T-helper 1 cell treated with Interleukin-12 subunit alpha and Interleukin-12 subunit beta and Interleukin-4 antibody, amounts not matched to agents 30 ng/mL and 1 ng/mL, for 36 hours (primary cell): ENCODE data around the gene HUS1. TPM values are rescaled to one million over a fixed set of nuclear protein-coding genes. Genes with fewer than 3 reads are reported as not detected.
"Not testable (repeated sequence)": the region's sequence is repeated elsewhere in the genome, so short reads cannot be mapped to it uniquely, and the experiment has no call there.

Experiments
- intact Hi-C: fragments of 100-400 bp; cut with micrococcal nuclease; formaldehyde crosslinking; loops from one replicate; pipeline ENCODE4 v1.15.1; 2024
- total RNA-seq: library from RNA; stranded (reverse); gene quantifications from 2 replicates; pipeline ENCODE4 v1.2.3, GENCODE V29; 2022

HUS1 gene
- 35.9 and 38.8 TPM in 2 replicates for total RNA-seq

DNA sequence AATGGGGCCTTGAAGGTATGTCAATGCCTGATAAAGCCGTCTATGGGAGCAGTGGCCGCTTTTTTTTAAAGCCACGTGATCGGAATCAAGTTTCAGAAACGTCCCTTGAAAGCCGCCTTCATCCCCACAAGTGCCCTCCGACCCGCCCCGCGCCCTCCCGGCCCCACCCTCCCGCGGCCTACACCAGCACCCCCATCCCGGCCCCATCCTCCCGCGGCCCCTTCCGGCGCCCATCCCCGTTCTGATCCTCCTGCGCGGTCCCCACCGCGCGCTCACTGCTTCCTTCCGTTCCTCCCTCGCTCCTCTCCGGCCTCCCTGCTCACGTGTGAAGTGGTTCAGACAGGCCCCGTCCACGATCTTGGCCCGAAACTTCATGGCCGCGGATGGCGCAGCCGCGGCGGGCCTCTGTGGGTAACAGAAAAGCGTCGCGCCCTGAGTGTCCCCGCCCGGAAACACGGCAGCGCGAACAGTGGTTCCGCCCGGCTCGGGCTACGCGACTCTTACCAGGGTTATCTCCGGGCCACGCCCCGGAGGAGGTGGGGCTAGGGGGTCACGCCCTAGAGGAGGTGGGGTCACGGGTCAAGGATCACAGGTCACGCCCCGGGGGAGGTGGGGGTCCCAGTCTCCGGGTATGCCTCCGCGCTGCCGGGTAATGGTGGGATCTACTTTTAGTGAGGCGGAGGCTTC lies at the start of gene HUS1:
TSS of gene HUS1 (minus strand) at position 471 of the 687 bp plus-strand sequence. CDS start at position 375, 96 bp downstream.
- intact Hi-C loops: loop anchor here (1.0 kb wide), 6 partner anchors 12 to 131 kb away; partner anchors contain the start of genes C7orf57 and UPP1

DNA sequence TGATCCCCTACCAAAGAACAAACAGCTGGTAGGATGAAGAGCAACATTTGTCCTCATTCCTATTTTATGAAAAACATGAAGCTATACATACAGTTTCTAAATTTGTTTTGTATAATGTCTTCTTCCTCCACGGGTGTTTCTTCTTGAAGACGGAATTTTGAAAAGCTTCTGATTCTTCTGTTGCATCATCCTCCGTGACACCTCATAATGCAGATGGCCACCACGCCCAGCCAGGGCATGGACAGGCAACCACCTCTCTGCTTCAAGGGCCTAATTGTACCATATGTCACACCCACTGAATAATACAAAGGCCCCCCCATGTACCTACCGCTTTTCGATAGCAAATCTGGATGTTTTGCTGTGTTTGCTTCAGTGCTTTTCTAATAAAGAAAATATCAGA lies 49.5 kb upstream of the HUS1 start, which contains the start of gene SUN3:
TSS of gene SUN3 (minus strand) at position 170 of the 400 bp plus-strand sequence. CDS start at position 1, 169 bp downstream.
- intact Hi-C loops: loop anchor here (1.0 kb wide), 1 partner anchor 36 kb away; no protein-coding TSS in a partner anchor

DNA sequence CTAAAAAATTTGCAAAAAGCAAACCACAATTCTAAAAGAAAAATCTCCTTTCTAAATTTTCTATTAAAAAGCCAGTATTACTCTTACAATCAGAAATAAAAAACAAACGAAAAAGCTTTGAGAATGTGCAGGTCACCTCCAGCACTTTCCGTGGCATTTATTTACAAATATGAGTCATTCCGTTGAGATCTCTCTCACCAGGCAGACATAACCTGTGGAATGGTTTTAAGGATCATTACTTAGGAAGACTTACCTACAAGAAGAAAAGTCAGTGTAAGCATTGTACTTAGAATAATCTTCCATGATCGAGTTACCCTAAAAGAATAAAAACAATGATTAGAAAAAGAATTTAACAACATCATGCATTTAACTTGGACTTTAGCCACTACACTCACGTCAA lies 46.2 kb upstream of the HUS1 start:
- intact Hi-C loops: no loop called here

DNA sequence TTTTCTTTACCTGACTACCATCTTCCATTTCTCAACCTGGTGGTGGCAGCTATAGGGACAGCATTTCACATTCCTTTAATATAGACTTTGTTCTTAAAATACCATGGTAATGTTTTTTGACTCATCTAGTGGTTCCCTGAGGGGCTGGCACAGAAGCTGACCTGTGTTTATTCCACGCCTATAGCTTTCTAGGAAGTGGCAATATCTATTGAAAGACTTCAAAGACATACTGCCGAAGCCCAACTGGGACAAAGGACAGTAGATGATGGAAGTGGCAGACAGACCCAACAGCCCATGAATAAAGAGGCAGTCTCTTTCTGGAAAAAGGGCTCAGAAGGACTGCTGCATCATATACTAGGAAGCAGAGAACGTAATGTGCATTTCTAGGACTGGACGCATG lies 38.3 kb upstream of the HUS1 start:
- intact Hi-C loops: no loop called here

DNA sequence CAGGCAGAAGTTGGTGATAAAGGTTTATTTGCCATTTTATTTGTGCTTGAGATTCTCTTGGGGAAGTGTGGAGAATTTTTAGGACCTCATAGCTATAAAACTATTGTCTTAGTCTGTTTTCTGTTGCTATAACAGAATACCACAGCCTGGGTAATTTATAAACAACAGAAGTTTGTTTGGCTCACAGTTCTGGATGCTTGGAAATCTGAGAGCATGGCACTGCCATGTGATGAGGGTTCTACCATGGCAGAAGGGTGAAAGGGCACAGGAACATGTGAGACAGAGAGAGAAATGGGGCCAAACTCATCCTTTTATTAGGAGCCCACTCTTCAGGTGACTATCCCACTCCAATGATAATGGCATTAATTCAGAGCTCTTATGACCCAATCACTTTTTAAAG lies 37.2 kb upstream of the HUS1 start:
- intact Hi-C loops: no loop called here

DNA sequence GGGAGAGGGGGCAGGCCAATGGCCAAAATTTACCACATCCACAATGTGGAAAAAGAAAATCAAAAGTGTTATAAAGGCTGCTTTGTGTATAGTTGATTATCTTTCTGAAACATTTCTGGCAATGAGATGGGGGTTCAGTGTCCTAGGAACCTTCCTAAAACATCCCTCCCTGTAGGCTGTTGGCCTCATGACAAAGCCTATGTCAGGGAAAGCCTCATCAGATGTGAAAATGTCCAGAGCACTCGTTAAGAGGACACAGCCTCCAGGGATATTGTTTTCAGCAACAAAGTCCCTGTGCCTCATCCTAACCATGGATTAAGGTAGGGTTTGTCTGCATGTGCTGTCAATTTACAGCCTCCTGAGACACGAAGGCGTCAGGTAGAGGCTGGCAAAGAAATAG lies 32.5 kb upstream of the HUS1 start:
- intact Hi-C loops: no loop called here

DNA sequence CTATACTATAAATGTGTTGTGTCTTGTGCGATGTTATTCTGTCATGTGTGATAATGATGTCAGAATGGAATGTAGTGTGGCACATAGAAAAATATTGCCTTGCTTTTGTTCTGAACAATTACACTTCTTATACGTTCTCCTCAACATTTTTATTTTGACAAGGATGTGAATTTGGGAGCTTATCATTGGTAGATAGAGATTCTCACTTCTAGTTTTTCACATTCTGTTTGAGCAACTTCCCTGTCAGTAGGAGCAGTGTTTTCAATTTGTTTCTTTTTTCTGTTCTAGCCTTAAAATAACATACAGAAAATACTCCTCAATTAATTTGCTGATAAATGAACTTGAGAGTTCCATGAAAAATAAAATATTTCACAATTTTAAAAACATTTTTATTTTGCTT lies 31.9 kb upstream of the HUS1 start:
- intact Hi-C loops: no loop called here

DNA sequence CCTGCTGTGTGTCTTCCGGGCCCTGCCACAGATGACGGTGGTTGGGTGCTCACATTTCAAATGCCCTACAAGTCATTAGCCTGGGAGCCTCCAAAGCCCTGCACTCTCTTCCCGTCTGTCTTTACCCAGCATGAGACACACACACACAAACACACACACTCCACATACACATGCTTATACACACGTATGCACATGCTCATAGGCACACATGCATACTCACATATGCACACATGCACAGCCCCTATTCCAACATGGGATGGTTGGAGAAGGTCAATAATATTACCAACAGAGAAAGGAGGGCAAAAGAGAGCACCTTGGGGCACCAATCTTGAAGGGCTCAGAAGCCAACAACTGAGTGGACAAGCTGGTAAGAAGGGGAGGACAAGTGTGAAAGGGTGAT lies 30.5 kb upstream of the HUS1 start:
- intact Hi-C loops: no loop called here

DNA sequence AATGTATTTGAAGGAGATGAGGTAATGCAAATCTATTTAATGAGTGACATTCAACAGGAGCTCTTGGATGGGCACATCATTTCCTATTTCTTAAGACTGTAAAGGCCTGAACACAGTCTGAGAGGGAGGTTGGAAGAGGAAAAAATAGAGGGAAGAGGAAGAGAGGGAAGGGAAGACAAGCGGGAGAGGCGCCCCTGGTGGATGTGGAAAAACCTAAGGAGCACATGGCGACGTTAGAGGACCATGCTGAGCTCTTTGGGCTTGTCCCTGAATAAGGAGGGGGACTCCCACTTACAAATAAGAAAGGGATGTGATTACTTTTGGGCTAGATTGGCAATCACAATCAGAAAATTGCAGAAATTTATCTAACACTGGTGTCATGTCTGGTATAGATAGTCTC lies 29.8 kb upstream of the HUS1 start:
- intact Hi-C loops: no loop called here

DNA sequence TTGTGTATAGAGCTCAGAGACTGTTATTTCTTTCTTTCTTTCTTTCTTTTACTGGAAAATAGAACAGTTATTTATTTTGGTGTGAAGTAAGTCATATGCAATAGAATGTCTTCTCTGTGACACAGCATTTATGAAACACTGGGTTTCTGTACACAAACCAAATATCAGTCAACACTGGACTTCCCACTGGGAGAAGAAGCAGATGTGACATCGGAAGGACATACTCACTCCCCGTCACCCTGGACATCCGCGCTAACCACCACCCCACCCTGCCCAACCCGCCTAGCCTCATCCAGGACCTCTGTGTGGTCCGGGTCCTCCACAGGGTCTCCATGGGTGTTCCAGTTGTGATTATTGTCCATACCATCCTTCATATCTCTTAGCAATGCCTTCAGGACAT lies 27.5 kb upstream of the HUS1 start:
- intact Hi-C loops: no loop called here

DNA sequence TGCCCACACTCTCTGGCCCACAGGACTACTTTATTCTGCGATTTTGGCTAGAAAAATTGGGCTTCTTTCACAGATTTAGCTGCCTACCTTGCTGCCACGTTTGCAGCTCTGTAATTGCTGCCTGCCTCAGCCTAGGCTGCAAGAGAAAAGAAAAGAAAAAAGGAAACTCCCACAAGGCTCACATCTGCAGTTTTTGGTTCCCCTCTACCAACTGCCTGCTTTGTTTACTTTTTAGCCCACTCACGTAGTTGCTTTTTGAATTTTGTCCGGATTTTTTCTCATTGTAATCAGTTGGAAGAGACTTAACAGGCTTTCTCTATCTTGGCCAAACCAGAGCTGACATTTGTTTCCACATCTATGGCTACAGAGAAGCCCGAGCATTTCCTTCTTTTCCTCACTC lies 25.2 kb upstream of the HUS1 start:
- intact Hi-C loops: no loop called here

GRCh38 chr7:48004032-48004431 lies 24.6 kb upstream of the HUS1 start:
- intact Hi-C loops: no loop called here

- intact Hi-C loops: not testable (repeated sequence)
Observed at GRCh38 chr7:48000164-48000563, 20.7 kb upstream of the HUS1 start.

DNA sequence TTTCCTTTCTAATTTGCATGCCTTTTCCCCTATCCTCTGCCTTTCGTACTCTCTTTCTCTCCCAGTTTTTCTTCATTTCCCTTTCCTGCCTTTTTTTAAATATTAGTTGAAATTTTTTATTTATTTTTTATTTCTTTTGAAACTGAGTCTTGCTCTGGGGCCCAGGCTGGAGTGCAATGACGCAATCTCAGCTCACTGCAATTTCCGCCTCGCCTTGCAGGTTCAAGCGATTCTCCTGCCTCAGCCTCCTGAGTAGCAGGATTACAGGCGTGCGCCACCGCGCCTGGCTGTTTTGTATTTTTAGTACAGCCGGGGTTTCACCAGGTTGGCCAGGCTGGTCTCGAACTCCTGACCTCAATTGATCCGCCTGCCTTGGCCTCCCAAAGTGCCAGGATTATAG lies 20.0 kb upstream of the HUS1 start:
- intact Hi-C loops: no loop called here

GRCh38 chr7:47992446-47992845 lies 13.0 kb upstream of the HUS1 start:
- intact Hi-C loops: loop anchor here (1.0 kb wide), 1 partner anchor 105 kb away; no protein-coding TSS in a partner anchor

DNA sequence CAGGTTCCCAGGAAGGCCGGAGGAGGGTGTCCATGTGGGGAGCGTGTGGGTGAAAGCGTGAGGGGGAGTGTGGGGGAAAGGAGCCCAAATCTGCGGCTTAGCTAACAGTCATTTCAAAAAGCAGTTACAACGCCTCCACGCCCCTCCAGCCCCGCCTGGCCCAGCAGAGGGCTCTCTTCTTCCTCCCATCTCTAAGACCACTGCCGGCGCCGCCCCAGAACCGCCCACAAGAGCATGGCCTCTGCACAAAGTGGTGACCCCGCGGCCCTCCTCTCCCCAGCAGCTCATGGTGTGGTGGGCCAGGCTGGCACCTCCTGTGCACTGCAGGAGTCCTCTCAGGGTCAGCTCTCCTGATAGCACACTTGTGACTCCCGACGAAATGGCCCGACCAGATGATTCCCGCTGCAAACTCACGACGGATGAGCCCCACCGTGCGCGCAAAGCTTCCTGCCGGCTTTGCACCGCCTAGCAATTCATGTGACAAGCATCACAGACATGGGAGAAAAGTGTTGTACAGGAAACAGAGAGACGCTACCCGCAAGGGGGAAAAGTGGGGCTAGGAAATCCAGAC lies 12.4 kb upstream of the HUS1 start:
- intact Hi-C loops: loop anchor here (1.0 kb wide), 7 partner anchors 13 to 162 kb away; partner anchors contain the start of genes C7orf57, HUS1 and UPP1

GRCh38 chr7:47991270-47991669 lies 11.9 kb upstream of the HUS1 start:
- intact Hi-C loops: loop anchor here (1.0 kb wide), 6 partner anchors 12 to 163 kb away; partner anchors contain the start of genes C7orf57, HUS1 and UPP1

GRCh38 chr7:47990592-47990991 lies 11.2 kb upstream of the HUS1 start:
- intact Hi-C loops: no loop called here

DNA sequence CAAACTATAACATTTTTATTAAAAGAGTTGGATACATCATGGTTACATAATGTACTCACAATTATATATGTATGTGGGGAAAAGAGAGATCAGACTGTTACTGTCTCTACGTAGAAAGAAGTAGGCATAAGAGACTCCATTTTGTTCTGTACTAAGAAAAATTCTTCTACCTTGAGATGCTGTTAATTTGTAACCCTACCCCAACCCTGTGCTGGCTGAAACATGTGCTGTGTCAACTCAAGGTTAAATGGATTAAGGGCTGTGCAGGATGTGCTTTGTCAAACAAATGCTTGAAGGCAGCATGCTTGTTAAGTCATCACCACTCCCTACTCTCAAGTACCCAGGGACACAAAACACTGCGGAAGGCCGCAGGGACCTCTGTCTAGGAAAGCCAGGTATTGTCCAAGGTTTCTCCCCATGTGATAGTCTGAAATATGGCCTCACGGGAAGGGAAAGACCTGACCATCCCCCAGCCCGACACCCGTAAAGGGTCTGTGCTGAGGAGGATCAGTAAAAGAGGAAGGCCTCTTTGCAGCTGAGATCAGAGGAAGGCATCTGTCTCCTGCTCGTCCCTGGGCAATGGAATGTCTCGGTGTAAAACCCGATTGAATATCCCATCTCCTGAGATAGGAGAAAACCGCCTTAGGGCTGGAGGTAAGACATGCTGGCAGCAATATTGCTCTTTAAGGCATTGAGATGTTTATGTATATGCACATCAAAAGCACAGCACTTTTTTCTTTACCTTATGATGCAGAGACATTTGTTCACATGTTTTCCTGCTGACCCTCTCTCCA lies 10.4 kb upstream of the HUS1 start:
- intact Hi-C loops: not testable (repeated sequence)

DNA sequence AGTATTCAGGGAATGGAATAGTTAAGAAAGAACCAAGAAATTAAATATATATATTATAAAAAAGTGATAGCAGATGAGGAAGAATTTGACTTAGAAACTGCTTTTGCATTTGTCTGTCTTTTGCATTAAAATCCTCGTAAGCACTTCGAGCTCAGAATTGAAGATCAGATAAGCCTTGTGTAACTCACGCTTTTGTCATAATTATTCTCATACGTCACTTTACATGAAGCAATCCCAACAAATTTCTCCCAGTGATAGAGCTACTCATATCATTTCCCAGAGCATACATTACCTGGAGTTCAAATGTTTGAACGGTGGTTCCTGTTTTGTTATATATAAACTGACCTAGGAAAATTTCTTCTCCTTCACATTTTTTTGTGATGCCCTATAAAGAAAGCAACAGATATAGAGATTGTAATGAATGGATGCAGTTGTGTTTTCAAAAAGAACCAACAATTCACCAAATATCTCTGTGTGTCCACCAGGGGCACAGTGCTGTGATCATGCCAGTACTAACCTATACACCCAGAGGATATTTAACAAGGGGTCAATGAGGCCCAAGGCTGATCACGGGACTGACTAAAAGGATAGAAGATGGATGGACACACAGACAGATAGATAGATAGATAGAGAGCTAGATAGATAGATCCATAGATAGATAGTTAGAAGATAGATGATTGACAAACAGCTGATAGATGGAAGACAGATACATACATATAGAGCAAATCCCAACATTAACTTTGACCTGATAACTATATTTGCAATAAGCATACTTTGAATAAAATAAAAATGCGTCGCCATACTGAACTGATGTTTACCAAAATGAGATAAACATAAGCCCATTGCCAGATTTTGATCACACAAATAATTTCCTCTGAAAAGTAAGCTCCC lies 9.3 kb upstream of the HUS1 start:
- intact Hi-C loops: no loop called here

- intact Hi-C loops: no loop called here
Observed at GRCh38 chr7:47982610-47983009, 3.2 kb upstream of the HUS1 start.
